Tibial artery (tissue), 4 donors: Measurements from ENCODE around the gene ZBTB20.

Experiments used
- DNase-seq, 2 donors: peaks; one replicate each; pipeline ENCODE4 v3.0.0-alpha.2; 2019
- H3K27ac ChIP-seq, 2 donors: fragments of 200-600 bp; sonication (generic) in 1 of 2; 1 replicate in 1 of 2; 2 replicates in 1 of 2; pipeline ENCODE4 v1.5.1; 2018 to 2019; ENCODE audit warnings: mild to moderate bottlenecking in 1 of 2
- H3K27me3 ChIP-seq, 2 donors: fragments of 200-600 bp; sonication (generic) in 1 of 2; one replicate each; pipeline versions ENCODE4 v1.5.1 to v1.6.0; 2016 to 2019
- H3K36me3 ChIP-seq, 3 donors: fragments of 200-600 bp; sonication (generic) in 2 of 3; one replicate each; pipeline ENCODE4 v1.5.1; 2016 to 2019; ENCODE audit warnings: mild to moderate bottlenecking in 2 of 3
- H3K4me1 ChIP-seq, 4 donors: fragments of 200-600 bp; sonication (generic) in 2 of 4; 1 replicate in 3 of 4; 2 replicates in 1 of 4; pipeline ENCODE4 v1.5.1; 2016 to 2019
- H3K4me3 ChIP-seq, 2 donors: fragments of 200-600 bp; sonication (generic) in 1 of 2; 1 replicate in 1 of 2; 2 replicates in 1 of 2; pipeline ENCODE4 v1.5.1; 2018 to 2019; ENCODE audit warnings: mild to moderate bottlenecking in 2 of 2
- H3K9me3 ChIP-seq, 3 donors: fragments of 200-600 bp; sonication (generic) in 1 of 3; one replicate each; pipeline ENCODE4 v1.5.1; 2016 to 2019
- CTCF ChIP-seq, 2 experiments: fragments of 200-600 bp in 1 of 2; fragments of 450-650 bp in 1 of 2; IDR thresholded peaks; one replicate each; pipeline ENCODE4 v1.5.1; 2017 to 2019; ENCODE audit warnings: antibody characterized with exemption in 2 of 2, mild to moderate bottlenecking in 1 of 2, moderate library complexity in 1 of 2
- intact Hi-C: fragments of 100-400 bp; cut with DNase I; formaldehyde crosslinking; loops from one replicate; pipeline ENCODE4 v1.15.0; 2023; ENCODE audit warnings: low total_unique reads

ZBTB20 gene

GRCh38 chr3:114727373-114727772, 419.7 kb downstream of the ZBTB20 start:
- Histone ChIP-seq H3K27me3 (no peaks in the 10 kb centered on the region), H3K4me1 (peaks cover 0 to 8% (median 1%) of the 10 kb centered on the region in 4 donors)
- intact Hi-C loops: no loop called here

GRCh38 chr3:114725966-114726365, 421.1 kb downstream of the ZBTB20 start:
- DNase-seq: no peak
- H3K9me3 ChIP-seq: no peaks in the 10 kb centered on the region
- H3K27ac ChIP-seq: no peak overlapping the region
- peaks cover 0 to 8% (median 1%) of the 10 kb centered on the region in 4 donors for H3K4me1 ChIP-seq
- H3K36me3 ChIP-seq: no peaks in the 10 kb centered on the region
- H3K4me3 ChIP-seq: no peak overlapping the region
- H3K27me3 ChIP-seq: no peaks in the 10 kb centered on the region
- intact Hi-C loops: no loop called here
- no peak for TF ChIP-seq CTCF (IDR thresholded peaks at IDR 0.05)

More at GRCh38 chr3:114727373-114727772, 419.7 kb downstream of the ZBTB20 start:
- no peak overlapping the region for H3K27ac ChIP-seq
- no peak overlapping the region for H3K4me3 ChIP-seq
- DNase-seq: no peak
- no peaks in the 10 kb centered on the region for H3K9me3 ChIP-seq
- H3K36me3 ChIP-seq: no peaks in the 10 kb centered on the region
- no peak for TF ChIP-seq CTCF (IDR thresholded peaks at IDR 0.05)

GRCh38 chr3:114722530-114722929, 424.6 kb downstream of the ZBTB20 start:
- H3K4me1 ChIP-seq: peaks cover 0 to 9% (median 0%) of the 10 kb centered on the region in 4 donors
- H3K4me3 ChIP-seq: no peak overlapping the region
- H3K27ac ChIP-seq: no peak overlapping the region
- no peak for TF ChIP-seq CTCF (IDR thresholded peaks at IDR 0.05)
- H3K9me3 ChIP-seq: no peaks in the 10 kb centered on the region
- H3K27me3 ChIP-seq: no peaks in the 10 kb centered on the region
- no peak for DNase-seq
- intact Hi-C loops: no loop called here
- H3K36me3 ChIP-seq: no peaks in the 10 kb centered on the region

- peaks cover 0 to 9% (median 0%) of the 10 kb centered on the region in 4 donors for H3K4me1 ChIP-seq
- intact Hi-C loops: no loop called here
- H3K27ac ChIP-seq: no peak overlapping the region
- TF ChIP-seq CTCF (IDR thresholded peaks at IDR 0.05): no peak
- no peak for DNase-seq
- H3K36me3 ChIP-seq: no peaks in the 10 kb centered on the region
- H3K9me3 ChIP-seq: no peaks in the 10 kb centered on the region
- H3K27me3 ChIP-seq: no peaks in the 10 kb centered on the region
- no peak overlapping the region for H3K4me3 ChIP-seq
Observed at GRCh38 chr3:114721864-114722263, 425.2 kb downstream of the ZBTB20 start.

- DNase-seq: no peak
- Histone ChIP-seq H3K27me3 (no peaks in the 10 kb centered on the region), H3K9me3 (no peaks in the 10 kb centered on the region), H3K4me1 (peaks cover 0 to 9% (median 0%) of the 10 kb centered on the region in 4 donors), H3K4me3 (no peak overlapping the region), H3K27ac (no peak overlapping the region), H3K36me3 (no peaks in the 10 kb centered on the region)
- no peak for TF ChIP-seq CTCF (IDR thresholded peaks at IDR 0.05)
- intact Hi-C loops: no loop called here
Observed at GRCh38 chr3:114721209-114721608, 425.9 kb downstream of the ZBTB20 start.

- H3K4me3 ChIP-seq: no peak overlapping the region
- no peak for DNase-seq
- H3K27me3 ChIP-seq: no peaks in the 10 kb centered on the region
- H3K36me3 ChIP-seq: no peaks in the 10 kb centered on the region
- no peak for TF ChIP-seq CTCF (IDR thresholded peaks at IDR 0.05)
- H3K9me3 ChIP-seq: no peaks in the 10 kb centered on the region
- H3K27ac ChIP-seq: no peak overlapping the region
- H3K4me1 ChIP-seq: peaks cover 0 to 9% (median 0%) of the 10 kb centered on the region in 4 donors
- intact Hi-C loops: no loop called here
Observed at GRCh38 chr3:114718898-114719210, 428.2 kb downstream of the ZBTB20 start.
